GM23338 (cell line): Measurements from ENCODE around the gene TUBA1C. TPM values are rescaled to one million over a fixed set of nuclear protein-coding genes. Genes with fewer than 3 reads are reported as not detected.

Source experiments
- ATAC-seq: fragments of 200-7000 bp; cut with Tn5 transposase; 3 replicates; pipeline ENCODE4 v1.9.1; 2020
- DNase-seq: peaks from one replicate; pipeline ENCODE4 v3.0.0-alpha.2; 2015; ENCODE audit warnings: low spot score
- H2AFZ ChIP-seq: fragments of 200-600 bp; sonication (generic); 2 replicates; pipeline ENCODE4 v1.8.0; 2016; ENCODE audit warnings: antibody characterized with exemption, mild to moderate bottlenecking, moderate library complexity
- H3F3A ChIP-seq: fragments of 200-600 bp; sonication (generic); replicated peaks from 2 replicates; pipeline ENCODE4 v1.8.0; 2017; ENCODE audit warnings: antibody characterized with exemption, mixed run types, low read depth
- H3K27ac ChIP-seq: fragments of 200-600 bp; sonication (generic); 2 replicates; pipeline ENCODE4 v1.6.1; 2016; ENCODE audit warnings: low read depth
- H3K27me3 ChIP-seq: fragments of 200-600 bp; sonication (generic); 2 replicates; pipeline ENCODE4 v1.8.0; 2016; ENCODE audit warnings: mild to moderate bottlenecking, mixed run types, moderate library complexity; ENCODE audit not compliant: insufficient read depth
- H3K36me3 ChIP-seq: fragments of 200-600 bp; sonication (generic); 2 replicates; pipeline ENCODE4 v1.8.0; 2016; ENCODE audit warnings: mild to moderate bottlenecking; ENCODE audit not compliant: insufficient read depth
- H3K4me1 ChIP-seq: fragments of 200-600 bp; sonication (generic); 2 replicates; pipeline ENCODE4 v1.8.0; 2016; ENCODE audit warnings: mild to moderate bottlenecking, moderate library complexity; ENCODE audit not compliant: insufficient read depth
- H3K4me2 ChIP-seq: fragments of 200-600 bp; sonication (generic); 2 replicates; pipeline ENCODE4 v1.7.1; 2017; ENCODE audit warnings: mixed run types
- H3K4me3 ChIP-seq: fragments of 200-600 bp; sonication (generic); 2 replicates; pipeline ENCODE4 v1.6.1; 2016; ENCODE audit warnings: mixed run types
- H3K79me2 ChIP-seq: fragments of 200-600 bp; sonication (generic); replicated peaks from 2 replicates; pipeline ENCODE4 v1.8.0; 2017; ENCODE audit warnings: mild to moderate bottlenecking; ENCODE audit not compliant: insufficient read depth
- H3K9me2 ChIP-seq: fragments of 200-600 bp; sonication (generic); 2 replicates; pipeline ENCODE4 v1.8.0; 2017; ENCODE audit not compliant: insufficient read depth
- H4K20me1 ChIP-seq: fragments of 200-600 bp; sonication (generic); replicated peaks from 2 replicates; pipeline ENCODE4 v1.8.0; 2017; ENCODE audit warnings: mild to moderate bottlenecking; ENCODE audit not compliant: insufficient read depth
- H3K27ac Mint-ChIP-seq: 2 replicates; pipeline ENCODE4 v1.8.0; 2020; ENCODE audit warnings: inconsistent platforms, mild to moderate bottlenecking, moderate library complexity, mixed read lengths
- H3K27me3 Mint-ChIP-seq: 3 replicates; pipeline ENCODE4 v1.8.0; 2022; ENCODE audit warnings: low read depth, mild to moderate bottlenecking, moderate library complexity, mixed read lengths, inconsistent platforms; ENCODE audit not compliant: insufficient read depth, poor library complexity
- H3K36me3 Mint-ChIP-seq: 3 replicates; pipeline ENCODE4 v1.8.0; 2021; ENCODE audit warnings: low read depth, mild to moderate bottlenecking, inconsistent platforms, moderate library complexity, mixed read lengths
- H3K4me1 Mint-ChIP-seq: 3 replicates; pipeline ENCODE4 v1.8.0; 2020; ENCODE audit warnings: mild to moderate bottlenecking, inconsistent platforms, mixed read lengths
- H3K4me3 Mint-ChIP-seq: 3 replicates; pipeline ENCODE4 v1.8.0; 2021; ENCODE audit warnings: moderate library complexity, mild to moderate bottlenecking, inconsistent platforms, mixed read lengths
- H3K9me3 Mint-ChIP-seq: 3 replicates; pipeline ENCODE4 v1.8.0; 2020; ENCODE audit warnings: moderate library complexity, mild to moderate bottlenecking, inconsistent platforms, mixed read lengths
- CREB1 ChIP-seq: fragments of 250-450 bp; sonication (Bioruptor Pico); IDR thresholded peaks from 2 replicates; pipeline ENCODE4 v1.5.0; 2020; ENCODE audit warnings: low read depth, mild to moderate bottlenecking, moderate library complexity
- ETS1 ChIP-seq: IDR thresholded peaks from 2 replicates; pipeline ENCODE4 v1.6.1; 2016; ENCODE audit warnings: antibody characterized with exemption
- EZH2 ChIP-seq: fragments of 200-600 bp; sonication (generic); IDR thresholded peaks from one replicate; pipeline ENCODE4 v1.8.0; 2017; ENCODE audit warnings: antibody characterized with exemption, mild to moderate bottlenecking, low read depth; ENCODE audit not compliant: unreplicated experiment
- EZH2phosphoT487 ChIP-seq: fragments of 200-600 bp; sonication (generic); IDR thresholded peaks from one replicate; pipeline ENCODE4 v1.8.1; 2018; ENCODE audit warnings: antibody characterized with exemption; ENCODE audit not compliant: unreplicated experiment
- JUNB ChIP-seq: IDR thresholded peaks from one replicate; pipeline ENCODE4 v1.6.1; 2016; ENCODE audit warnings: antibody characterized with exemption; ENCODE audit not compliant: unreplicated experiment
- NANOG ChIP-seq: IDR thresholded peaks from 2 replicates; pipeline ENCODE4 v1.6.1; 2016; ENCODE audit warnings: antibody characterized with exemption, borderline replicate concordance
- POLR2AphosphoS5 ChIP-seq: IDR thresholded peaks from 2 replicates; pipeline ENCODE4 v1.6.1; 2016; ENCODE audit warnings: antibody characterized with exemption, low read depth
- REST ChIP-seq: IDR thresholded peaks from one replicate; pipeline ENCODE4 v1.6.1; 2018; ENCODE audit warnings: antibody characterized with exemption; ENCODE audit not compliant: unreplicated experiment
- STAT1 ChIP-seq: IDR thresholded peaks from one replicate; pipeline ENCODE4 v1.6.1; 2016; ENCODE audit warnings: antibody characterized with exemption; ENCODE audit not compliant: unreplicated experiment
- ZNF114 ChIP-seq: fragments of 250-450 bp; sonication (Bioruptor Pico); IDR thresholded peaks from 2 replicates; pipeline ENCODE4 v1.5.0; 2020; ENCODE audit warnings: mild to moderate bottlenecking, moderate library complexity
- ZNF331 ChIP-seq: fragments of 250-450 bp; sonication (Bioruptor Pico); IDR thresholded peaks from 2 replicates; pipeline ENCODE4 v1.5.0; 2020; ENCODE audit warnings: low read depth, mild to moderate bottlenecking, moderate library complexity
- ZNF462 ChIP-seq: fragments of 250-450 bp; sonication (Bioruptor Pico); IDR thresholded peaks from 2 replicates; pipeline ENCODE4 v1.5.0; 2020; ENCODE audit warnings: mild to moderate bottlenecking, moderate library complexity
- polyA plus RNA-seq: library from polyadenylated mRNA; unstranded; fragments of >200 nt; fragmentation: Nextera tagmentation; extraction: Ambion mirVana; gene quantifications from 2 replicates; pipeline ENCODE4 v1.2.1, GENCODE V29; 2016
- total RNA-seq: library from RNA; depleted of rRNA; stranded (reverse); fragments of >200 nt; shearing (Covaris generic); gene quantifications from 2 replicates; pipeline ENCODE4 v1.2.3, GENCODE V29; 2014
- TF ChIP-seq, protein P1 (sequence below), 2 experiments: fragments of 200-600 bp in 1 of 2; sonication (generic) in 1 of 2; conservative IDR thresholded peaks; 2 replicates each; pipeline versions ENCODE4 v1.5.1 to v1.6.1; 2016 to 2017; ENCODE audit warnings: antibody characterized with exemption in 2 of 2, low read depth in 2 of 2, mild to moderate bottlenecking in 2 of 2, moderate library complexity in 1 of 2

The TUBA1C gene
- total and polyA plus RNA-seq, 2 experiments from 2014 or later = 191 to 728 TPM

- Histone ChIP-seq H3F3A (no peaks in the 10 kb centered on the region), H3K27me3 (peaks cover 12% of the 10 kb centered on the region; the same call in 1 of the 2 replicates), H2AFZ (0 out of 2 replicates have a peak overlapping the region, but pooled peaks have one; percentile 66), H3K4me1 (no peaks in the 10 kb centered on the region), H3K79me2 (no peaks in the 10 kb centered on the region), H4K20me1 (no peaks in the 10 kb centered on the region), H3K4me2 (no peak overlapping the region), H3K27ac (no peak overlapping the region), H3K36me3 (no peaks in the 10 kb centered on the region), H3K4me3 (no peak overlapping the region), H3K9me2 (no peaks in the 10 kb centered on the region)
- TF ChIP-seq, protein P1, sequence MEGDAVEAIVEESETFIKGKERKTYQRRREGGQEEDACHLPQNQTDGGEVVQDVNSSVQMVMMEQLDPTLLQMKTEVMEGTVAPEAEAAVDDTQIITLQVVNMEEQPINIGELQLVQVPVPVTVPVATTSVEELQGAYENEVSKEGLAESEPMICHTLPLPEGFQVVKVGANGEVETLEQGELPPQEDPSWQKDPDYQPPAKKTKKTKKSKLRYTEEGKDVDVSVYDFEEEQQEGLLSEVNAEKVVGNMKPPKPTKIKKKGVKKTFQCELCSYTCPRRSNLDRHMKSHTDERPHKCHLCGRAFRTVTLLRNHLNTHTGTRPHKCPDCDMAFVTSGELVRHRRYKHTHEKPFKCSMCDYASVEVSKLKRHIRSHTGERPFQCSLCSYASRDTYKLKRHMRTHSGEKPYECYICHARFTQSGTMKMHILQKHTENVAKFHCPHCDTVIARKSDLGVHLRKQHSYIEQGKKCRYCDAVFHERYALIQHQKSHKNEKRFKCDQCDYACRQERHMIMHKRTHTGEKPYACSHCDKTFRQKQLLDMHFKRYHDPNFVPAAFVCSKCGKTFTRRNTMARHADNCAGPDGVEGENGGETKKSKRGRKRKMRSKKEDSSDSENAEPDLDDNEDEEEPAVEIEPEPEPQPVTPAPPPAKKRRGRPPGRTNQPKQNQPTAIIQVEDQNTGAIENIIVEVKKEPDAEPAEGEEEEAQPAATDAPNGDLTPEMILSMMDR (conservative IDR thresholded peaks at IDR 0.05; ENCODE audit: low read depth in 2 of 2) = no peak
- TF ChIP-seq CREB1 (CRISPR knock-in tag) (no peak), STAT1 (no peak), ZNF331 (CRISPR knock-in tag) (no peak), NANOG (no peak), ZNF462 (CRISPR knock-in tag) (no peak), REST (no peak), JUNB (no peak), POLR2AphosphoS5 (no peak), ETS1 (no peak), ZNF114 (CRISPR knock-in tag) (no peak), EZH2 (no peak), EZH2phosphoT487 (no peak)
- DNase-seq (no peak), ATAC-seq (no peak)
- H3K27me3 Mint-ChIP-seq = peaks cover 14% of the 10 kb centered on the region
- H3K27ac Mint-ChIP-seq = no peak overlapping the region
- no peaks in the 10 kb centered on the region for H3K36me3 Mint-ChIP-seq
- H3K4me1 Mint-ChIP-seq = no peaks in the 10 kb centered on the region
- H3K9me3 Mint-ChIP-seq = no peaks in the 10 kb centered on the region
- no peak overlapping the region for H3K4me3 Mint-ChIP-seq
Measured at GRCh38 chr12:49309386-49309785, 44.5 kb downstream of the TUBA1C start.
